CD14-positive monocyte (primary cell): ENCODE data around the gene HUWE1. TPM values are rescaled to one million over a fixed set of nuclear protein-coding genes. Genes with fewer than 3 reads are reported as not detected.

Source experiments
- DNase-seq, 3 donors: peaks; one replicate each; pipeline ENCODE4 v3.0.0-alpha.2; 2011 to 2022
- H2AFZ ChIP-seq: 2 replicates; pipeline ENCODE4 v1.6.0; 2012; ENCODE audit warnings: mild to moderate bottlenecking, low read depth, low read length, inconsistent platforms; ENCODE audit not compliant: insufficient read depth, poor library complexity, severe bottlenecking
- H3K27ac ChIP-seq, 2 donors: 1 replicate in 1 of 2; 2 replicates in 1 of 2; pipeline ENCODE4 v1.5.1; 2012 to 2013; ENCODE audit warnings: low read length in 2 of 2, control low read depth in 1 of 2, inconsistent platforms in 1 of 2, low read depth in 1 of 2, mild to moderate bottlenecking in 1 of 2
- H3K27me3 ChIP-seq, 2 donors: one replicate each; pipeline versions ENCODE4 v1.6.0 to v1.6.1; 2011 to 2013; ENCODE audit warnings: low read length in 2 of 2; ENCODE audit not compliant: control insufficient read depth in 2 of 2, insufficient read depth in 2 of 2
- H3K36me3 ChIP-seq, 2 donors: replicated peaks in 1 of 2; 1 replicate in 1 of 2; 2 replicates in 1 of 2; pipeline versions ENCODE4 v1.5.1 to v1.6.1; 2012 to 2013; ENCODE audit warnings: low read length in 2 of 2, control low read depth in 1 of 2, inconsistent platforms in 1 of 2, mild to moderate bottlenecking in 1 of 2; ENCODE audit not compliant: insufficient read depth in 2 of 2, control insufficient read depth in 1 of 2
- H3K4me1 ChIP-seq, 2 donors: 1 replicate in 1 of 2; 2 replicates in 1 of 2; pipeline versions ENCODE4 v1.5.1 to v1.6.1; 2012 to 2013; ENCODE audit warnings: low read length in 2 of 2, control low read depth in 1 of 2, inconsistent platforms in 1 of 2, mild to moderate bottlenecking in 1 of 2, moderate library complexity in 1 of 2; ENCODE audit not compliant: insufficient read depth in 2 of 2, control insufficient read depth in 1 of 2
- H3K4me2 ChIP-seq: replicated peaks from 2 replicates; pipeline ENCODE3; 2012; ENCODE audit warnings: low read length, moderate library complexity, mild to moderate bottlenecking; ENCODE audit not compliant: poor library complexity, severe bottlenecking; ENCODE audit errors: extremely low read depth
- H3K4me3 ChIP-seq, 3 experiments: fragments of 200-600 bp in 1 of 3; sonication (generic) in 1 of 3; replicated peaks in 1 of 3; 1 replicate in 2 of 3; 2 replicates in 1 of 3; pipeline ENCODE4 v1.5.1; 2011 to 2013; ENCODE audit warnings: low read length in 3 of 3, mild to moderate bottlenecking in 3 of 3, control low read depth in 2 of 3, low read depth in 2 of 3, inconsistent platforms in 1 of 3, moderate library complexity in 1 of 3
- H3K79me2 ChIP-seq: 2 replicates; pipeline ENCODE4 v1.6.0; 2012; ENCODE audit warnings: mild to moderate bottlenecking, control low read depth, inconsistent platforms, low read length, moderate library complexity; ENCODE audit not compliant: insufficient read depth
- H3K9ac ChIP-seq: 2 replicates; pipeline ENCODE4 v1.6.0; 2017; ENCODE audit warnings: low read length, mild to moderate bottlenecking; ENCODE audit not compliant: insufficient read depth, poor library complexity, severe bottlenecking
- H3K9me3 ChIP-seq, 2 donors: replicated peaks in 1 of 2; 1 replicate in 1 of 2; 2 replicates in 1 of 2; pipeline versions ENCODE4 v1.5.1 to v1.6.1; 2012 to 2013; ENCODE audit warnings: low read length in 2 of 2, control low read depth in 1 of 2; ENCODE audit not compliant: control insufficient read depth in 1 of 2, insufficient read depth in 1 of 2
- H4K20me1 ChIP-seq: 2 replicates; pipeline ENCODE4 v1.6.0; 2012; ENCODE audit warnings: mild to moderate bottlenecking, low read length, control low read depth, moderate library complexity; ENCODE audit not compliant: insufficient read depth
- H3K27ac Mint-ChIP-seq, 7 donors: one replicate each; pipeline ENCODE4 v1.8.0; 2020; ENCODE audit warnings: mild to moderate bottlenecking in 7 of 7, mixed read lengths in 7 of 7, moderate library complexity in 6 of 7, inconsistent platforms in 2 of 7
- H3K27me3 Mint-ChIP-seq, 3 donors: one replicate each; pipeline ENCODE4 v1.8.0; 2021 to 2022; ENCODE audit warnings: low read depth in 3 of 3, mild to moderate bottlenecking in 3 of 3, mixed read lengths in 3 of 3, moderate library complexity in 3 of 3, inconsistent platforms in 1 of 3
- H3K36me3 Mint-ChIP-seq, 2 donors: one replicate each; pipeline ENCODE4 v1.8.0; 2020; ENCODE audit warnings: mixed read lengths in 2 of 2, inconsistent platforms in 1 of 2, mild to moderate bottlenecking in 1 of 2
- H3K4me1 Mint-ChIP-seq: one replicate; pipeline ENCODE4 v1.8.0; 2020; ENCODE audit warnings: mild to moderate bottlenecking, mixed read lengths
- H3K4me3 Mint-ChIP-seq, 2 donors: one replicate each; pipeline ENCODE4 v1.8.0; 2020; ENCODE audit warnings: mild to moderate bottlenecking in 2 of 2, mixed read lengths in 2 of 2, moderate library complexity in 1 of 2
- H3K9me3 Mint-ChIP-seq, 7 donors: one replicate each; pipeline ENCODE4 v1.8.0; 2020 to 2022; ENCODE audit warnings: mixed read lengths in 7 of 7, mild to moderate bottlenecking in 6 of 7, moderate library complexity in 6 of 7, inconsistent platforms in 2 of 7
- WGBS: methylation state at CpG from one replicate; pipeline ENCODE4 v1.1.5; 2013; ENCODE audit warnings: missing lambda C conversion rate; ENCODE audit not compliant: insufficient coverage; 5-methylcytosine and 5-hydroxymethylcytosine counted together
- intact Hi-C, 2 donors: fragments of 100-400 bp; cut with micrococcal nuclease; formaldehyde crosslinking; loops; one replicate each; pipeline versions ENCODE4 v1.15.0 to v1.15.1; 2023
- polyA plus RNA-seq, 3 donors: library from polyadenylated mRNA; depleted of rRNA in 1 of 3; unstranded in 2 of 3; stranded (reverse) in 1 of 3; fragments of 300-500 nt in 2 of 3; fragments of >200 nt in 1 of 3; fragmentation: Illumina TruSeq in 2 of 3; gene quantifications; 1 replicate in 2 of 3; 2 replicates in 1 of 3; pipeline ENCODE4 v1.2.3, GENCODE V29; 2012 to 2021
- TF ChIP-seq, protein P1 (sequence below): fragments of 200-600 bp; IDR thresholded peaks from one replicate; pipeline ENCODE4 v1.8.0; 2022; ENCODE audit warnings: antibody characterized with exemption, mild to moderate bottlenecking

The HUWE1 gene
- polyA plus RNA-seq, 3 donors: 1.8 to 31.1 (median 4.3) TPM

GRCh38 chrX:53547668-53548067, 138.9 kb downstream of the HUWE1 start:
- WGBS: 97% methylated on average over 6 of the region's 12 CpGs
- no peaks in the 10 kb centered on the region for H3K9me3 ChIP-seq
- no peaks in the 10 kb centered on the region for H3K79me2 ChIP-seq
- DNase-seq: no peak
- Mint-ChIP-seq H3K27ac (no peak overlapping the region), H3K9me3 (peaks cover 0 to 3% (median 0%) of the 10 kb centered on the region in 7 donors), H3K4me1 (no peaks in the 10 kb centered on the region), H3K27me3 (peaks cover 0 to 16% (median 0%) of the 10 kb centered on the region in 3 donors), H3K4me3 (no peak overlapping the region), H3K36me3 (peaks cover 88 to 93% of the 10 kb centered on the region in 2 donors)
- peaks cover 94 to 100% of the 10 kb centered on the region in 2 donors for H3K36me3 ChIP-seq
- no peak overlapping the region for H3K9ac ChIP-seq
- H3K4me2 ChIP-seq: no peak overlapping the region
- intact Hi-C loops: no loop called here
- no peaks in the 10 kb centered on the region for H4K20me1 ChIP-seq
- H2AFZ ChIP-seq: no peak overlapping the region
- no peak overlapping the region for H3K27ac ChIP-seq
- TF ChIP-seq, protein P1, sequence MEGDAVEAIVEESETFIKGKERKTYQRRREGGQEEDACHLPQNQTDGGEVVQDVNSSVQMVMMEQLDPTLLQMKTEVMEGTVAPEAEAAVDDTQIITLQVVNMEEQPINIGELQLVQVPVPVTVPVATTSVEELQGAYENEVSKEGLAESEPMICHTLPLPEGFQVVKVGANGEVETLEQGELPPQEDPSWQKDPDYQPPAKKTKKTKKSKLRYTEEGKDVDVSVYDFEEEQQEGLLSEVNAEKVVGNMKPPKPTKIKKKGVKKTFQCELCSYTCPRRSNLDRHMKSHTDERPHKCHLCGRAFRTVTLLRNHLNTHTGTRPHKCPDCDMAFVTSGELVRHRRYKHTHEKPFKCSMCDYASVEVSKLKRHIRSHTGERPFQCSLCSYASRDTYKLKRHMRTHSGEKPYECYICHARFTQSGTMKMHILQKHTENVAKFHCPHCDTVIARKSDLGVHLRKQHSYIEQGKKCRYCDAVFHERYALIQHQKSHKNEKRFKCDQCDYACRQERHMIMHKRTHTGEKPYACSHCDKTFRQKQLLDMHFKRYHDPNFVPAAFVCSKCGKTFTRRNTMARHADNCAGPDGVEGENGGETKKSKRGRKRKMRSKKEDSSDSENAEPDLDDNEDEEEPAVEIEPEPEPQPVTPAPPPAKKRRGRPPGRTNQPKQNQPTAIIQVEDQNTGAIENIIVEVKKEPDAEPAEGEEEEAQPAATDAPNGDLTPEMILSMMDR: no peak
- H3K4me3 ChIP-seq: no peak overlapping the region
- no peaks in the 10 kb centered on the region for H3K4me1 ChIP-seq
- no peaks in the 10 kb centered on the region for H3K27me3 ChIP-seq

DNA sequence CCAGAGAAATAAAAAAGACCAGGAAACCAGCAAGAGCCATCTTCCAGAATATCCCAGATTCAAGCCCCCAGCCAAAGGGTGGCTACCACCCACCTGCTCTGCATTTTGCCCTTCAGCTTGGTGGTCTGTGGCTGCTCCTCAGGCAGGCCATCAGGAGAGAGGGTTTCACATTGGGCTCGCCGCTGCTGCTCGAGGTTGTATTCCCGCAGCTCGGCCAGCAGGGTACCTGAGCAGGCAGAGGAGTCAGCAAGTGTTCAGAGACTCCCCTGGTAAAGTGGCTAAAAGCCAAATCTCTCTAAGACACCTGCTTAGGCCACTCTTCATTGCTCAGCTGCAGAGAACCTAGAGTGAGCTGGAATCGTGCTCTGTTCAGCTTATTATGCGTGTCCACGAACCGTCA, 141.6 kb downstream of the HUWE1 start:
- Histone ChIP-seq H4K20me1 (no peaks in the 10 kb centered on the region), H2AFZ (no peak overlapping the region), H3K4me3 (no peak overlapping the region), H3K27me3 (no peaks in the 10 kb centered on the region), H3K79me2 (no peaks in the 10 kb centered on the region), H3K9me3 (no peaks in the 10 kb centered on the region), H3K4me2 (no peak overlapping the region), H3K36me3 (peaks cover 86 to 100% of the 10 kb centered on the region in 2 donors), H3K9ac (no peak overlapping the region), H3K4me1 (no peaks in the 10 kb centered on the region), H3K27ac (no peak overlapping the region)
- WGBS: no CpG with 5 or more reads among the region's 9 CpGs
- H3K36me3 Mint-ChIP-seq: peaks cover 77 to 91% of the 10 kb centered on the region in 2 donors
- H3K4me3 Mint-ChIP-seq: no peak overlapping the region
- TF ChIP-seq, protein P1: no peak
- no peaks in the 10 kb centered on the region for H3K9me3 Mint-ChIP-seq
- no peak overlapping the region for H3K27ac Mint-ChIP-seq
- no peaks in the 10 kb centered on the region for H3K4me1 Mint-ChIP-seq
- DNase-seq: no peak
- intact Hi-C loops: no loop called here
- H3K27me3 Mint-ChIP-seq: peaks cover 0 to 15% (median 0%) of the 10 kb centered on the region in 3 donors
